ENCODE measurements around the gene DRAXIN. TPM values are rescaled to one million over a fixed set of nuclear protein-coding genes. Genes with fewer than 3 reads are reported as not detected.

DRAXIN gene
- polyA plus RNA-seq, 12 donors, result 0.26 to 0.52 (median 0.35) TPM; not detected in 2

GRCh38 chr1:11761285-11761684, 69.8 kb downstream of the DRAXIN start:
- no peak for DNase-seq

- DNase-seq, result no peak
These were observed 70.5 kb downstream of the DRAXIN start, which contains the start of gene C1orf167 for GRCh38 chr1:11761988-11762406. C1orf167 (plus strand) TSS chr1:11762193; CDS start chr1:11764401, 2,208 bp downstream.

- DNase-seq, result no peak
These were observed 72.6 kb downstream of the DRAXIN start for GRCh38 chr1:11764115-11764514.

GRCh38 chr1:11764519-11764918, 73.0 kb downstream of the DRAXIN start:
- DNase-seq, result no peak

- no peak for DNase-seq
These were observed 74.3 kb downstream of the DRAXIN start for GRCh38 chr1:11765661-11766428.

- DNase-seq, result no peak
These were observed 74.9 kb downstream of the DRAXIN start for GRCh38 chr1:11766429-11766776.

- DNase-seq, result no peak
These were observed 76.6 kb downstream of the DRAXIN start for GRCh38 chr1:11767922-11768704.

GRCh38 chr1:11768821-11769220, 77.3 kb downstream of the DRAXIN start:
- DNase-seq, result no peak

GRCh38 chr1:11769274-11769673, 77.8 kb downstream of the DRAXIN start:
- no peak for DNase-seq

- DNase-seq, result no peak
These were observed 78.5 kb downstream of the DRAXIN start for GRCh38 chr1:11770011-11770410.

- no peak for DNase-seq
These were observed 80.1 kb downstream of the DRAXIN start for GRCh38 chr1:11771481-11772043.

GRCh38 chr1:11772458-11772857, 80.9 kb downstream of the DRAXIN start:
- DNase-seq, result no peak

GRCh38 chr1:11774753-11775152, 83.2 kb downstream of the DRAXIN start:
- no peak for DNase-seq

Other genes with a start within 250 kb of the DRAXIN start
- under 1 TPM in 10 of 12 donors, not detected in 2; 0.14 to 0.57 (median 0.24) TPM for gene DISP3, start 212.6 kb upstream of the DRAXIN start, polyA plus RNA-seq (ENCODE audit: insufficient read length in 12 of 12)
- gene FBXO2, start 37.3 kb upstream of the DRAXIN start, polyA plus RNA-seq (ENCODE audit: insufficient read length in 12 of 12), result 10 to 100 TPM in 1 of 12 donors, under 1 TPM in 10, not detected in 1; 0.16 to 21.4 (median 0.52) TPM
- gene FBXO44, start 36.8 kb upstream of the DRAXIN start, polyA plus RNA-seq (ENCODE audit: insufficient read length in 12 of 12), result 10 to 100 TPM in 1 of 12 donors, 1 to 10 TPM in 10, not detected in 1; 2.9 to 14.0 (median 4.8) TPM
- 1 to 10 TPM in 10 of 12 donors, not detected in 2; 2.3 to 5.0 (median 3.4) TPM for gene FBXO6, start 27.5 kb upstream of the DRAXIN start, polyA plus RNA-seq (ENCODE audit: insufficient read length in 12 of 12)
- 10 to 100 TPM in 11 of 12 donors, not detected in 1; 15.8 to 39.8 (median 25.1) TPM for gene MAD2L2, start 10.6 kb upstream of the DRAXIN start, polyA plus RNA-seq (ENCODE audit: insufficient read length in 12 of 12)
- 10 to 100 TPM in 11 of 12 donors, not detected in 1; 14.0 to 24.3 (median 16.7) TPM for gene AGTRAP, start 44.4 kb downstream of the DRAXIN start, polyA plus RNA-seq (ENCODE audit: insufficient read length in 12 of 12)
- gene C1orf167, start 70.5 kb downstream of the DRAXIN start, polyA plus RNA-seq (ENCODE audit: insufficient read length in 12 of 12), result 10 to 100 TPM in 1 of 12 donors, 1 to 10 TPM in 9, not detected in 2; 1.8 to 10.6 (median 5.7) TPM
- 100 to 1,000 TPM in 1 of 12 donors, 10 to 100 TPM in 11; 22.3 to 122 (median 38.6) TPM for gene MTHFR, start 114.3 kb downstream of the DRAXIN start, polyA plus RNA-seq (ENCODE audit: insufficient read length in 12 of 12)
- gene CLCN6, start 114.5 kb downstream of the DRAXIN start, polyA plus RNA-seq (ENCODE audit: insufficient read length in 12 of 12), result 10 to 100 TPM in 10 of 12 donors, 1 to 10 TPM in 1, not detected in 1; 9.9 to 18.1 (median 14.6) TPM
- gene NPPA, start 156.1 kb downstream of the DRAXIN start, polyA plus RNA-seq (ENCODE audit: insufficient read length in 12 of 12), result 10 to 100 TPM in 1 of 12 donors, 1 to 10 TPM in 7, under 1 TPM in 3, not detected in 1; 0.73 to 14.7 (median 1.5) TPM
- not detected for gene NPPB, start 167.2 kb downstream of the DRAXIN start, polyA plus RNA-seq (ENCODE audit: insufficient read length in 12 of 12)
- gene KIAA2013, start 234.7 kb downstream of the DRAXIN start, polyA plus RNA-seq (ENCODE audit: insufficient read length in 12 of 12), result 10 to 100 TPM in 11 of 12 donors, not detected in 1; 22.9 to 37.3 (median 28.4) TPM
- 100 to 1,000 TPM in 10 of 12 donors, 10 to 100 TPM in 1, not detected in 1; 89.9 to 196 (median 146) TPM for gene PLOD1, start 243.0 kb downstream of the DRAXIN start, polyA plus RNA-seq (ENCODE audit: insufficient read length in 12 of 12)

All from muscle of arm (tissue), 12 donors.